ENCODE results near the gene ETV1. TPM values are rescaled to one million over a fixed set of nuclear protein-coding genes. Genes with fewer than 3 reads are reported as not detected.

The ETV1 gene
- total RNA-seq, 6 donors from 2014 or later: 33.2 to 74.6 (median 50.2) TPM

DNA sequence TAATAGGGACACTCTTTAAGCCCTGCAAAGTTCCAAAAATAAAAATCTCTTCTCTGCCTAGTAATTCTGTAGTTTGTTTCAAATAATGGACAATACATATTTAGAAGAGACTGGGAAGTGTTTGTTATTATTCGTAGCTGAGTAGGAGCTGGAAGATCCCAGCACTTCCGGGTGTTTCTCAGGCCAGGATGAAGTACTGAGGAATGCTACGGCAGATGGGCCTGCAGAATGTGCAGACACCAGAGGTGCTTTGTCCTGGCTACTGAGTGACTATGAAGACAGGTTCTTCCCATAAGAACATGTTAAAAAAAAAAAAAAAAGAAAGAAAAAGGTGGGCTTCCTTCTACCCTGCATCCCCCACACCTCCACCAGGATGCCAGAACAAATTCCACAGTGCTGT, 36.1 kb downstream of the ETV1 start:
- no peak overlapping the region for H3K27ac ChIP-seq
- 55 to 56% methylated on average over 3 of the region's 3 CpGs for WGBS, 2 donors
- no peak for DNase-seq
- no peaks in the 10 kb centered on the region for H3K9me3 ChIP-seq
- H3K4me1 ChIP-seq: peaks cover 0 to 3% (median under 1%) of the 10 kb centered on the region in 4 donors
- no peaks in the 10 kb centered on the region for H3K27me3 ChIP-seq
- no peaks in the 10 kb centered on the region for H3K36me3 ChIP-seq
- TF ChIP-seq EP300 (IDR thresholded peaks at IDR 0.05) (no peak), POLR2A (IDR thresholded peaks at IDR 0.05) (no peak), POLR2AphosphoS5 (IDR thresholded peaks at IDR 0.05) (no peak)
- TF ChIP-seq, protein P1, sequence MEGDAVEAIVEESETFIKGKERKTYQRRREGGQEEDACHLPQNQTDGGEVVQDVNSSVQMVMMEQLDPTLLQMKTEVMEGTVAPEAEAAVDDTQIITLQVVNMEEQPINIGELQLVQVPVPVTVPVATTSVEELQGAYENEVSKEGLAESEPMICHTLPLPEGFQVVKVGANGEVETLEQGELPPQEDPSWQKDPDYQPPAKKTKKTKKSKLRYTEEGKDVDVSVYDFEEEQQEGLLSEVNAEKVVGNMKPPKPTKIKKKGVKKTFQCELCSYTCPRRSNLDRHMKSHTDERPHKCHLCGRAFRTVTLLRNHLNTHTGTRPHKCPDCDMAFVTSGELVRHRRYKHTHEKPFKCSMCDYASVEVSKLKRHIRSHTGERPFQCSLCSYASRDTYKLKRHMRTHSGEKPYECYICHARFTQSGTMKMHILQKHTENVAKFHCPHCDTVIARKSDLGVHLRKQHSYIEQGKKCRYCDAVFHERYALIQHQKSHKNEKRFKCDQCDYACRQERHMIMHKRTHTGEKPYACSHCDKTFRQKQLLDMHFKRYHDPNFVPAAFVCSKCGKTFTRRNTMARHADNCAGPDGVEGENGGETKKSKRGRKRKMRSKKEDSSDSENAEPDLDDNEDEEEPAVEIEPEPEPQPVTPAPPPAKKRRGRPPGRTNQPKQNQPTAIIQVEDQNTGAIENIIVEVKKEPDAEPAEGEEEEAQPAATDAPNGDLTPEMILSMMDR (IDR thresholded peaks at IDR 0.05): no peak
- ATAC-seq (ENCODE audit: low FRiP score in 2 of 2): no peak
- H3K4me3 ChIP-seq: no peak overlapping the region

DNA sequence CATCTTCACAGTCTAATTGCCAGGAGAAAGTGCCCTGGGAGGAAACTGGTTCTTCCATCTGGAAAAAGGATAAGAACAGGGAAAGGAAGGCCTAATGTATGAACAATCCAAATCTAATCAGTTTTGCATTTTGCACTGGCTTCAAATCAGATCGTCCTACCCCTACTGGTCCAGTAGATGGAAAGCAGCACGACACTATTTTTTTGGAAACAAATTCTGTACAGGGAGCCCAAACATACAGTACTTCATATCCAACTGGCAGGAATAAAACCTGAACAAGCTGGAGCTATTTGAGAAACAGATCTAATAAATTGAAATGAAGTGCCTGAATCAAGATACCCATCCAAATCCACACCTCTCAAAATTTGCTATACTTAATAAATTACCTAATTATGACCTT, 36.5 kb downstream of the ETV1 start:
- Histone ChIP-seq H3K4me1 (peaks cover 0 to 4% (median 2%) of the 10 kb centered on the region in 4 donors), H3K27me3 (no peaks in the 10 kb centered on the region), H3K27ac (no peak overlapping the region), H3K4me3 (no peak overlapping the region), H3K36me3 (no peaks in the 10 kb centered on the region), H3K9me3 (no peaks in the 10 kb centered on the region)
- no peak for TF ChIP-seq EP300 (IDR thresholded peaks at IDR 0.05)
- no peak for TF ChIP-seq POLR2AphosphoS5 (IDR thresholded peaks at IDR 0.05)
- TF ChIP-seq, protein P1 (IDR thresholded peaks at IDR 0.05): no peak
- ATAC-seq (ENCODE audit: low FRiP score in 2 of 2) (no peak), DNase-seq (no peak)
- 83 to 86% methylated on average over 2 of the region's 2 CpGs for WGBS, 2 donors

DNA sequence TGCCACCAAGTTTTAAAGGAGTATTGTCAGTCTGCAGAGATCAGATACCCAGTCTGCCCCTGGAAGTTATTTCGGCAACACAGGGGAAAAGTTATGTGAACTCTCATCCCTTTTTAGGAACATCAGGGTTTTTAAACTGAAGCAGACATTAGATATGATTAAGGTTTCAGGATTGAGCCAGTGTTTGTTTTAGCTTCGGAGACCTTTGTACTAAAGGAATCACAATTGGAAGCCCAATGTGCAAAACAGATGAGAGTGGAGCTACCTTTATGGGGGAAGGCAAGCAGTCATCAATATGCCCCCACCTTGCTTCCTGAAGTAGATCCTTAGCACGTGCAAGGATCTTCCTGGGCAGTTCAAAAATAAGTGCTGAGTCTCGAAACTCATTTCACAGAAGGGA, 39.5 kb downstream of the ETV1 start:
- TF ChIP-seq, protein P1 (IDR thresholded peaks at IDR 0.05): no peak
- TF ChIP-seq EP300 (IDR thresholded peaks at IDR 0.05): no peak
- no peak for TF ChIP-seq POLR2AphosphoS5 (IDR thresholded peaks at IDR 0.05)
- H3K27ac ChIP-seq: peak overlapping the region in 1 of 4 donors; percentile 13
- DNase-seq (no peak), ATAC-seq (ENCODE audit: low FRiP score in 2 of 2) (no peak)
- H3K9me3 ChIP-seq: no peaks in the 10 kb centered on the region
- no peaks in the 10 kb centered on the region for H3K36me3 ChIP-seq
- WGBS, 2 donors: 78 to 86% methylated on average over 4 of the region's 4 CpGs
- no peaks in the 10 kb centered on the region for H3K27me3 ChIP-seq
- no peak overlapping the region for H3K4me3 ChIP-seq
- peaks cover 0 to 9% (median 2%) of the 10 kb centered on the region in 4 donors for H3K4me1 ChIP-seq

DNA sequence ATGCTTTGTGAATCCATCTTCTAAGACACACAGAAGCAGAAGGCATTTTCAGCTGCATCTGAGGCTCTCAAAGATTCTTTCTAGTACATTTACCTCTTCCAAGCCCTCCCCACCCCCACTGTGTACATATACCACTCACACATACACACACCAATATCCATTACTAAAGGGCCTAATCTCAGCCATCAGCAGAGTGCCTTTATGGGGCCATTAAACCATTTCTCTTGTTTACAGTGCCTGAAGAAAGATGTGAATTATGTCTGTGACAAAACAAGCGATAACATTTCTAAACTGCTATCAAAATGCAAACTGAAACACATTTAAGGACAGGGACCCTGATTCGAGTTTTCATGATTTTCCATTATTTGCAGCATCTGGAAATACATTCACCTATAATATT, 40.0 kb downstream of the ETV1 start:
- Histone ChIP-seq H3K4me1 (peaks cover 0 to 9% (median 2%) of the 10 kb centered on the region in 4 donors), H3K4me3 (no peak overlapping the region), H3K9me3 (no peaks in the 10 kb centered on the region), H3K27me3 (no peaks in the 10 kb centered on the region), H3K27ac (peak overlapping the region in 1 of 4 donors; percentile 13), H3K36me3 (no peaks in the 10 kb centered on the region)
- WGBS, 2 donors: 87 to 88% methylated on average over 2 of the region's 2 CpGs
- TF ChIP-seq POLR2AphosphoS5 (IDR thresholded peaks at IDR 0.05) (no peak), EP300 (IDR thresholded peaks at IDR 0.05) (no peak), POLR2A (IDR thresholded peaks at IDR 0.05) (no peak)
- TF ChIP-seq, protein P1 (IDR thresholded peaks at IDR 0.05): no peak
- DNase-seq (no peak), ATAC-seq (ENCODE audit: low FRiP score in 2 of 2) (no peak)

- Histone ChIP-seq H3K36me3 (no peaks in the 10 kb centered on the region), H3K27me3 (no peaks in the 10 kb centered on the region), H3K4me3 (no peak overlapping the region), H3K4me1 (peaks cover 0 to 9% (median 2%) of the 10 kb centered on the region in 4 donors), H3K9me3 (no peaks in the 10 kb centered on the region), H3K27ac (no peak overlapping the region)
- ATAC-seq (ENCODE audit: low FRiP score in 2 of 2): no peak
- no peak for DNase-seq
- TF ChIP-seq, protein P1 (IDR thresholded peaks at IDR 0.05): no peak
- TF ChIP-seq EP300 (IDR thresholded peaks at IDR 0.05) (no peak), POLR2A (IDR thresholded peaks at IDR 0.05) (no peak), POLR2AphosphoS5 (IDR thresholded peaks at IDR 0.05) (no peak)
- 55 to 62% methylated on average over 9 of the region's 9 CpGs for WGBS, 2 donors
Measured at GRCh38 chr7:13948019-13948801, 41.3 kb downstream of the ETV1 start.

All from upper lobe of left lung (tissue), 6 donors.